ENCODE measurements around the gene UGT1A7.
"Not testable (repeated sequence)": the region's sequence is repeated elsewhere in the genome, so short reads cannot be mapped to it uniquely, and the experiment has no call there.

UGT1A7 gene

DNA sequence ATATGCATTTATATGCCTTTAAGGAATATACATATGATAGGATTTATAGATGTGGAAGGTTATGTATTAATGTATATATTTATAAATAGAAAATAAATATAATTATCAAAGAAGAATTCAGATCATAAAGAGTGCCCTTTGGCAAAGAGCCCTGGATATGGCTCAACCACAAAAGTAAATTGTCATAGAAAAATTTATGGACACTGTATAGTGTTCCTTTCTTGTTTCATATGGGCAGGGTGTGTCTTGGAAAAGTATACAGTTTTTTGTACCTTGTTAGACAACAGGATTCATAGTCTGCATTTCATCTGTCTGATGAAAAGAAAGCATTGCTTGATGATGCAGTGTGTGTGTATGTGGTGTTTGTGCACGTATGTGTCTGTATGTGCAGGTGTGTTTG lies 2.9 kb downstream of the UGT1A7 start:
- no peak for DNase-seq

DNA sequence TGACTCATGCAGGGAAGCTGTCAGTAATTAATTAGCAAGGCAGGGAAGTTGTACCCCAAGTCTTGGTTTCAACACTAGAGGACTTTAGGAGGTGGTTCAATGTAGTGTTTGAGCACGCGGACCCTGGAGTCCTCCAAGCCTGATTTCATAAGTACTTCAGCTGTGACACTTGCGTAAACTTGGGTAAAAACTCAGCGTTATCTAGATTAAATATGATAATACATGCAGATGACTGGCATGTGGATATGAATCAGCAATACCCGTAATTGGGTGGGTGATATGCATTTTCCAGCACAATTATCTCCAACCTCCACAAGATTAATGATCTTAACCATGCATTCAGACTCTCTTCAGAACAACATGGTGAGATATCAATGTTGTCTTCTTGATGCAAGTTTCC lies 5.2 kb downstream of the UGT1A7 start:
- no peak for DNase-seq

DNA sequence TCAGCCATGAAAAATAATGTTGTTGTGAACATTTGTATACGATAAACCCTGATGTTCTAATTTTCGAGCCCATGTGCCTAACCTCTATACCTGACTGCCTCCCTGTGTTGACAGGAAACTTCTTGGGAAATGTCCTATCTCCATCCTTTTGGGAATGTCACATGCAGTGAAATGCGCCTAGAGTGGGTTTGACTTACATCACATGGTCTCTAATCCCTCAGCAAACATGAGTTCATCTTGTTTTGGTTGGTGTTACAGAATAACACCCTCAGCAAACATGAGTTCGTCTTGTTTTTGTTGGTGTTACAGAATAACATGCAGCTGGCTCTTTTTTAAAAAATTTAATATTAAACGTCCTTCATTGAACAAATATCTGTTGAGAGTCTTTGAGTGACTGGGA lies 6.6 kb downstream of the UGT1A7 start:
- DNase-seq = no peak

- DNase-seq = no peak
Observed at GRCh38 chr2:233689031-233689430, 7.3 kb downstream of the UGT1A7 start.

- DNase-seq = no peak
Observed at GRCh38 chr2:233689501-233689900, 7.8 kb downstream of the UGT1A7 start.

GRCh38 chr2:233690444-233690843 lies 8.7 kb downstream of the UGT1A7 start:
- no peak for DNase-seq

DNA sequence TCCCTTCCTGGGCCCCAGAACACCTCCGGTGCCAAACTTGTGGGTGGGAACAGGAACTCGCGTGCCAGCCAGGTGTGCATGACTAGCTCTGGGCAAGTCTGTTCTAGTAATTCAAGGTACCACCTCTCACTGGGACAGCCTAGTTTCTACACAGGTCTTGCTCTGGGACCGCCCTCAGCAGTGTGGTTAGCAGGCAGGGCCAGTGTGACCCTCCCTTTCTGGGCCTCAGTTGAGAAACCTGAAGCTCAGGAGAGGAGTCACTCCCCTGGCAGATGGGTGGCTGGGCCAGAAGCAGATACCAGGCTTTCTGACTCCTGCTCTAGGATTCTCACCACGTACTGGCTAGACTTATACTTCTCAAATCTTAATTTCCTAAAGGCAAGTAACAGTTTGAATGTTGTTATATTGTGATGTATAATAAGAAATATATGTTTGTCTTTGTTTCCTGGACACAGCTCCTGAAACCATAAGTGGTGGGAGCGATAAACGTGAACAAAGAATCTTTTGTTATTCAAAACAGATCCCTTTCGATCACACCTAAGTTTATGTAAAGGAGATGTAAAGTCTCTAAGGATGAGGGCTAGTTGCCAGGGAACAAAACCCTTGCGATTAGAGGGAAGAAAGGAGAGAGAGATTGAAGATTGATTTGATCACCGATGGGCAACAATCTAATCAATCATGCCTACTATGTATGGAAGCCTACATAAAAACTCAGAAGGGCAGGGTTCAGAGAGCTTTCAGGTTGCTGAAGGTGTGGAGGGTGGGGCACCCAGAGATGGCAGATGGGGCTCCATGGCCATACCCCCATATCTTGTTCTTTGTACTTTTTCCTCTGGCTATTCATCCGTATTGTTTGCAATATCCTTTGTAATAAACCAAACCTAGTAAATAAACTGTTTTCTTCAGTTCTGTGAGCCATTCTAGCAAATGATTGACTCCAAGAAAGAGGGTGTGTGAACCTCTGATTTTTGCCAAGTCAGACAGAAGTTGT lies 10.0 kb downstream of the UGT1A7 start:
- no peak for DNase-seq

- DNase-seq = no peak
Observed at GRCh38 chr2:233692648-233693047, 10.9 kb downstream of the UGT1A7 start, which contains the start of gene UGT1A6. TSS of gene UGT1A6 (plus strand) at chr2:233692890. CDS start at chr2:233693005, 115 bp downstream.

- no peak for DNase-seq
Observed at GRCh38 chr2:233693963-233694362, 12.3 kb downstream of the UGT1A7 start.

DNA sequence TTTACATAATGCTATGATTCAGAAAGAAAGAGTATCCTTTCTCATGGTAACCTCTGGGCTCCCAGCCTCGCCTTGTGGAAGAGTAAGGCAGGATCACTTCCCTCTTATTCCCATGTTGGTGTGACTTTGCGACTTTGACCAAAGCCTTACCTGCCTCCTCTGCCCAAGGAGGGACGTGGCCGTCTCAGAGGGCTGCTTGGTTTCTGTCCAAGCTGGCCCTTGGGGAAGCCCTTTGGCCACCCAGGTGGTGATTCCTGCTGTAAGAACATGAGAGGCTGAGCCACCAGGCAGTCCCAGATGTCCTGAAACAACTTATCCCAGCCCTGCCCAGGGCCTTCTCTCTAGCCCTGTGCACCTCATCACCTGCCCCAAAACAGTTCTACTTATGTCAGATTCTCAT lies 17.0 kb downstream of the UGT1A7 start:
- no peak for DNase-seq

DNA sequence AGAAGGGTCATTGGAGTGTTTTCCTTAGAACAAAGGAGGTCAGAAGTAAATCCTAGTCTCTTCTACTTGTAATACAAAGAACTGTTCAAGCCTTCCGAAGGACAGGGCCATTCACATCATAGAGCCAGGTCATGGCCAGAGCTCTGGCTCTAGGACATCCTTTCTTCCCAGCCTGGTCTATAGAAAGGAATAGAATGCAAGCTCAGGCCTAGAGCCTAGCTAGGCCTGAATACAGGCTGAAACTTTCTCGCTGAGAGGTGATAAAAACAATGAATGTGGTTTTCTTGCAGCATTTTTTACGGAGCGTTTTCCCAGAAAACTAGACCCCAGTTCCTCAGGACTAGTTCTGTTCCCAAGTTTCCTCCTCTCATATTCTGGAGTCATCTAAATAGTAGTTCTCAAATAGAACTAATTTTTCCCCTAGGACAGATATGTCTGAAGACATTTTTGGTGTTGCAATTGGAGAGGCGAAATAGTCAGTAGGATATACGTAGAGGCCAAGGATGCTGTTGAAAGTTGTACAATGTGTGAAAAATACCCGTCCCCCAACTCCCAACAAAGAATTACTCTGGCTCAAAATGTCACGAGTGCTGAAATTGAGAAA lies 17.8 kb downstream of the UGT1A7 start:
- DNase-seq = no peak

GRCh38 chr2:233700028-233700635 lies 18.4 kb downstream of the UGT1A7 start:
- peak; percentile 9 for DNase-seq

DNA sequence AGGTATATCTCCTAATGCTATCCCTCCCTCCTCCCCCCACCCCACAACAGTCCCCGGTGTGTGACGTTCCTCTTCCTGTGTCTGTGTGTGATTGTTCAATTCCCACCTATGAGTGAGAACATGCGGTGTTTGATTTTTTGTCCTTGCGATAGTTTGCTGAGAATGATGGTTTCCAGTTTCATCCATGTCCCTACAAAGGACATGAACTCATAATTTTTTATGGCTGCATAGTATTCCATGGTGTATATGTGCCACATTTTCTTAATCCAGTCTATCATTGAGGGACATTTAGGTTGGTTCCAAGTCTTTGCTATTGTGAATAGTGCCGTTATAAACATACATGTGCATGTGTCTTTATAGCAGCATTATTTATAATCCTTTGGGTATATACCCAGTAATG lies 19.1 kb downstream of the UGT1A7 start:
- DNase-seq = not testable (repeated sequence)

DNA sequence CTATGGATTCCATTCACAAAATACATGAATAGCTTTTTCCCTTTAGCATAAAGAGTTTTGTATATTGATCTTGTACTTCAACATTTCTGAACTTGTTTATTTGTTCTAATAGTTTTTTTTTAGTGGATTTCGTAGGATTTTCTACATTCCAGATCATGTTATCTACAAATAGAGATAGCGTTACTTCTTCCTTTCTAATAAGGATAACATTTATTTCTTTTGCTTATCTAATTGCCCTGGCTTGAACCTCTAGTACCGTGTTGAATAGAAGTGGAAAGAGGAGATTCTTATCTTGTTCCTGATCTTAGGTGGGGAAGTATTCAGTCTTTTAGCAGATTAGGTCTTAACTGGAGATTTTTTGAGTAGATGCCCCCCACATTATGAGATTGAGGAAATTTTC lies 20.5 kb downstream of the UGT1A7 start:
- no peak for DNase-seq

- no peak for DNase-seq
Observed at GRCh38 chr2:233705911-233706506, 24.3 kb downstream of the UGT1A7 start.

DNA sequence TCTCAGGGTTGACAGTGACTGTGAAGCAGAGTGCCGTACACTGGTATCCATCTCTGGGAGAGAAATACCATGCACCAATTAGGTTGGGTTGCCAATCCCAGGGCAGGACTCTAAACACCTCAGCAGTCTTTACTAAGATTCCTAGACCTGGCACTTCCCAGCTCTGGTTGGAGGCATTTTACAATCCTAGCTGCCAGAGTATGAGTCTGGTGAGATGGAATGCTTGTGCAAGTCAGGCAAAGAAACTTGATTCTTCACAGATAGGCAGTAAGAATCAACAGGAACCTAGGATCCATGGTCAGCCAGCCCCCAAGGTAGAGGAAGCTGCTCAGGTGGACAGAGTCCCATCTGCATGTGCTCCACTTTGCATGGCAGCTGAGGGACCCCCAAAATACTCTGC lies 25.0 kb downstream of the UGT1A7 start:
- DNase-seq = no peak

DNA sequence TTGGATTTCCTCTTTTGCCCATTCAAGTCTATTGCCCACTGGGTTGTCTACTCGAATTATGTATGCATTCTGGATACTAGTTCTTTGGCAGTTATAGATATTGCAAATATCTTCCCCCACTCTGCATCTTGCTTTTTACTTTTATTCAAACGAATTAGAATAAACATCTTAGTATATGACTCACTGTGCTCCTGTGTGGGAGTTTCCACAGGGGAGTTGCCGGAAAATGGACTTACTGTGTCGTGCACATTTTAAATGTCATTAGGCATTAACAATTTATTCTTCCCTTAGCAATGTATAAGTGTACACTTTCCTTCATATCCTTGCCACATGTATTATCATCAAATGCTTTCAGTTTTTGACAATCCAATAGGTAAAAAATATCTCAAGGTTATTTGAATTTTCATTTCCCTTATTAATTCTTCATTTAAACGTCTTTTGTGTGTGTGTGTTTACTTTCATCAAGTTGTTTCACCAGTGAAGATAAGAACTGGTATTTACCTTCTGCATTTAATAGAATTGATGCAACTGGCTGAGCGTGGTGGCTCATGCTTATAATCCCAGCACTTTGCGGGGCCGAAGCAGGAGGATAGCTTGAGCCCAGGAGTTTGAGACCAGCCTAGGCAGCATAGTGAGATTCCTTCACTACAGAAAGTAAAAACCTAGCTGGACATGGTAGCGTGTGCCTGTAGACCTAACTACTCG lies 26.4 kb downstream of the UGT1A7 start:
- DNase-seq = no peak

DNA sequence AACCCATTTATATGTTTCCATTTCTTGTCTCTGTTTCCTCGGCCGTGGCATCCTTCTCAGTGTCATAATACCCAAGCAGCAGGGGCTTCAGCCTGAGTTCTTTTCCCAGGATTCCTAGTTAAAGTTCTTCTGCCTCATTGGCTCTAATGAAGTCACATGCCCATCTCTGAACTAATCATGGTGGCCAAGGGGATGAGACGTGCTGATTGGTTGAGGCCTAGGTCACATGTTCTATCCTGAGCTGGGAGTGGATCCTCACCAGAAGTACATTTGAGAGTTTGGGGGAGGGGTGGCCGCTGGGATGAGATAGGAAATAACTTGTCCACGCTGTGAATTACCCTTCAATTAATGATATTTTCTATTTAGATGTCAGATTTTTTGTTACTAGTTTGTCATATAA lies 27.2 kb downstream of the UGT1A7 start:
- no peak for DNase-seq

DNA sequence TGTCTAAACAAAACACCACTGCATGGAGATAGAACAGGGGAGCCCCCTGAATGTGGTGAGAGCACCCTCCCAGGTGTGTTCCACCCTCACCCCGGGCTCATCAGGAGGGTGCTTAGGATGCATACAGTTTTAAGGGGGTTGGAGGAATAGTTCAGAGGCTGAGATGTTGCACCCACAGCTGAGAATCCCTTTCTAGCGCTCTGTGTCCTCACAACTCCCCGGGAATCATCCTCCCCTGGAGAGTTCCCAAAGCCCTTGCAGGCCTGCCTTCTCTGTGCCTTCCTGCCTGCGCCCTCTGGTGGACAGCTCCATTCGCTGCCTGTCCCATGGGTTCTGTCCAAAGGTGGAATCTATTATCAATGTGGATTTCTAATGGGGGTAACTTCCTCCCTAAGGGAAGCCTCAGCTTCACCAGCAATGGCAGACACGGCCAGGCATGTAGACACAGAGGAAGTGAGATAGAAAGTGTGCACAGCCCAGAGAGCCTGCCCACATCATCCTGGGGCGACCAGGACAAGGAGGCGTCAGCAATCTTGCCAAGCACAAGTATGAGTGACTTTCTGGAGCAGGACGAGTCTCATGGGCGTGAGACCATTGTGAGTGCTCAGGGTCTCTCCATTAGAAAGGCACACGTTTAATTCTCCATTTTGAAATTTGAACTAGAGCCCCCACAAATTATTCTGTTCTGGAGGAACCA lies 29.8 kb downstream of the UGT1A7 start:
- peak; percentile 64 for DNase-seq

GRCh38 chr2:233712611-233713261 lies 31.0 kb downstream of the UGT1A7 start, which contains the start of gene UGT1A5:
TSS of gene UGT1A5 (plus strand) at chr2:233712907. CDS start at chr2:233712992, 85 bp downstream.
- DNase-seq = no peak

GRCh38 chr2:233713262-233713615 lies 31.5 kb downstream of the UGT1A7 start:
- DNase-seq = no peak

All from fibroblast of skin of right quadriceps (primary cell).